Activated T-cell treated with anti-CD3 and anti-CD28 coated beads for 1 hour (primary cell): ENCODE measurements around the gene LRGUK.
"Not testable (repeated sequence)": the region's sequence is repeated elsewhere in the genome, so short reads cannot be mapped to it uniquely, and the experiment has no call there.

Experiments used
- DNase-seq: peaks from one replicate; pipeline ENCODE4 v3.0.0-alpha.2; 2020; ENCODE audit warnings: low read depth

Gene LRGUK

DNA sequence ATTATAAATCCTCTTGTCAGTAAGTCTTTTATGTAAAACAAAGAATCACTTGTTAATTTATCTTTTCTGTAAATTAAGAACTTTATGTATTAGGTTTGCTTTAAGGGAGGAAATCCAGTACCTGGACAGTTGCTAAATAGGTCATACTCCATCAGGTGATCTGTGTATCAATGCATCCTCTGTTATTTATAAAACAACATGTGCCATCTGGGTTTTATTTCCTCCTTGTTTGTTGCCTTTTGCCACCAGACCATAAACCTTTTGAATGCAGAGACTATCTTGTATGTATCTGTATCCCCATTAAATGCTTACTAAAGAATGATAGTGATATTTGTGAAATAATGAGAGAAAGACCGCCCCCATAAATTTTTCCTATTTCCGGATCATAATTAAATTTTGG, 119.6 kb downstream of the LRGUK start:
- no peak for DNase-seq

DNA sequence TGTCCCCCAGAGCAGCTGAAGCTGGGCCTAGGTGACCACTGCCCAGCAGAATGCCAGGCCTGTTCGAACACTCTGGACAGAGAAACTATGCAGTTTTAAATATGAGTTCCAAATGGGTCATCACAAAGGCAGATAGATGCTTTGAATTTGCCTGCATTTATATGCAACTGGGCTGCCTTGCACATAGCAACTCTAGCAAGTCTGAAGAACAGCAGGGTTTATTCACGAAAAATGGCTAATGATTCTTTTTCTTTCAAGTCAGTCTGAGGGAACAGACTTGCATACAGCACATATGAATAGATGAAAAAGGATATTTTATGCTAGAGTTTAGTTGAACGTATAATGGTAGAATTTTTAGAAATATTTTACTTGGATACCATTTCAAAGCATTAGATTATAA, 121.1 kb downstream of the LRGUK start:
- DNase-seq, result no peak

DNA sequence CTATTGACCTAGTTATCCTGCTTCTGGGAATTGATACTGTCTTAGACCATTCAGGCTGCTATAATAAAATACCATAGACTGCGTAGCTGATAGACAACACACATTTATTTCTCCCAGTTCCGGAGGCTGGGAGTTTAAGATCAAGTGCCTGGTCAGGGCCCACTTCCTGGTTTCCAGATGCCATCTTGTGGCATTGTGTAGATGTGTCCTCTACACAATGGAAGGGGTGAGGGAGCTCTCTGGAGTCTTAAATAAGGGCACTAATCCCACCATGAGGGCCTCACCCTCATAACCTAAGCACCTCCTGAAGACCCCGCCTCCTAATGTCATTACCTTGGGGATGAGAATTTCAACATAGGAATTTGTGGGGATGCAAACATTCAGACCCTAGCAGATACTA, 127.2 kb downstream of the LRGUK start:
- DNase-seq, result no peak

DNA sequence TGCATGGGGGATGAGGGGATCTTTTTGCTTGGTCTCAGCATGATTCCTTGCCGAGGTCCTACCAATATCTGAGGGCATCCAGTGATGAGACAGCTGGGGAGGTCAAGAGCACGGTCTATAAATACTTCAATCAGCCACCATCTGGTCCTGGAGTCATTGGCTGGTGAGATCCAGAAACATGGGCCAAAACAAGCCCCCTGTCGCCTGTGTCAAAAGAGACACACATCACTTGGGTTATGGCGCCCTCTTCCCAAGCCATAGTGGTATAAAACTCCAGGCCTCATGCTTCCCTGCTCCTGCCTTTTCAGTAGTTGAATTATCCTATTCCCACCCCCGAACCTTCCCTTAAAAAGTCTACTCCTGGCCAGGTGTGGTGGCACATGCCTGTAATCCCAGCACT, 128.7 kb downstream of the LRGUK start:
- DNase-seq, result no peak

DNA sequence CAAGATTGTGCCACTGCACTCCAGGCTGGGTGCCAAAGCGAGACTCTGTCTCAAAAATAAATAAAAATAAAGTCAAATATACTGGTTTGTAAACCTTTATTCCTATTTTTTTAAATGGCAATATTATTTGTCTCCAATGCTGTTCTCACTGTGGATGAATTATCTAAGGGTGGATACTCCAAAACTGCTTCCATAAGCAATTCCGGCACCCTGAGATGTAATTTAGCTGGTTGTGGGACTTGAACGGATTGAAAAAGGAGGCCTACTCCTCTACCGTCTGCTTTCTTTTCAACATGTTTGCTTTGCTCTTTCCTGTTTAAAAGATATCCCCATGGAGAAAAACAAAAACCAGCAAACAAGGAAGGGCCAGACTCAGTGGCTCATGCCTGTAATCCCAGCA, 135.2 kb downstream of the LRGUK start:
- DNase-seq, result no peak

DNA sequence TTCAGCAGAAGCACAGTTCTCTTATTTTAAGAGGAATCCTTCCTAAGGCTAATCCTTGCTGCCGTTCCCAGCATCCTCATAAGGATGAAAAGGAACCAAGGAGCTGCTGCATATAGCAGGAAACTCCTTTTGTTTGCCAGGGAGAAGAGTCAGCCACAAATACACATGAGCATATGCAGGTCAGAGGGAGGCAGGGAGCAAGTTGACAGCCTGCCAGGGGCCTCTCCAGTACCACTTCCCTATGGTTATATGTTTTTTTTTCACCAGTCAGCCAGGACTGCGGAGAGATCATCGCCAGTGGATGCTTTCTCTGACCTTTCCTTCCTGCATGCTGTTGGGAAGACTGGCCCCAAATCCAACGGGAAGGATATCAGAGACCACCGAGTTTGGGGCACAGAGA, 149.8 kb downstream of the LRGUK start:
- DNase-seq, result no peak

DNA sequence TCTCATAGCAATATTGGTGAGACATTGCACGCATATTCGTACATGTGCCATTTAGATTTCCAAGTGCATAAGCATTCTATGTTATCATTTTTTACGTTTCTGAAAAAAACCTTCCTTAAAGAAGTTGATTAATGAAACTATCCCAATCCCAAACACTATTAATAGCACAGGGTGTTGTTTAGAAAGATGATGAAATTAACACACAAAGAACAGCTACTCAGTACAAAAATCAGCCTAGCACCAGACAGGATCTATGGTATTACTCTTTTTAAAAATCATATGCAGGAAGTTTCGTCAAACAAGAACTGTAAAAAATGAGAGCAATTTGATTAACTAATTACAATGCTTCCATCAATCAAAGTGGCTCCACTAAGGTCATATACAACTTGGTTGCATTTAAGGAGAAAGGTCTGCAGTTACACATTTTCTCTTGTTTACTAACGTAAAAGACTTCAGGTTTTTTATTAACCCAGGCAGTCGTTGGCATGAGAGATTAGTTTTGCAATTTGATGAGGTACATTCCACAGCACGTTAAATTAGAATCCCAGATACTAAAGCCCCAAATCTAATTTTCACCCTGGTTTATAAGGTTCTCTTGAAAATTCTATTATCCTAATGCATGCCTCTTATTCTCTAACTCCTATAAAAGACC, 151.5 kb downstream of the LRGUK start:
- DNase-seq, result no peak

DNA sequence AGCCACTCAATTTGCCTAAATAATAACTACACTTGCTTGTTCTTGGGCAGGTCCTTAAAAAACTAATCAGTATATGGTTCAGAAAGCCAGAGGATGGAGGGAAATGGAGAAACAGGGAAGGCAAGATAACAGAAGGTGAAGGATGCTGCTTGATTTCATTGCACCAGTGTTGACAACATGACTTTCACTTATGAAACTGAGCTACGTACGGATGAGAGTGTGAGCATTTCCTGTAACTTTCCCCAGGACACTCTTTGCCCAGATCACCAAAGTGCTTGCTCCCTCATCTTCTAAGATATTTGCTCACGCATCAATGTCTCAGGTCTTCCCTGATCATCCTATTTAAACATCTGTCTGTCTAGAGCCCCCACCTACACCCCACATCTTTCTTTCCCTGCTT, 152.2 kb downstream of the LRGUK start:
- DNase-seq, result no peak

DNA sequence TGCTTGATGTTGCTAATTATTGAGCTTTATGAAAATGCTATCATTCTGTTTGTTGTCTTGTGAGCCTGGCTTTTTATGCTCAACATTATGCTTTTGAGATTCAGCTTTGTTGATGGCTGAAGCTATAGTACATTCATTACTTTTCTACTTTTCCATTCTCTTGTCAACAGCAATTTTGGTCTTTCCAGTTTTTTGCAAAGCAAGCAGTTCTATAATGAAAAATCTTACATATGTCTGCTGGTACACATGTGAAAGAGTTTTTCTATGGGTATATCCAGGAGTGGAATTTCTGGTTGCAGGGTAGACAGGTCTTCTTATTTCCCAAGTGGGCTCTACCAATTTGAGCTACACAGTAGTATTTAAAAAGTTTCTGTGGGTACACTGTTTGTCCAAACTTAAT, 152.8 kb downstream of the LRGUK start:
- no peak for DNase-seq

DNA sequence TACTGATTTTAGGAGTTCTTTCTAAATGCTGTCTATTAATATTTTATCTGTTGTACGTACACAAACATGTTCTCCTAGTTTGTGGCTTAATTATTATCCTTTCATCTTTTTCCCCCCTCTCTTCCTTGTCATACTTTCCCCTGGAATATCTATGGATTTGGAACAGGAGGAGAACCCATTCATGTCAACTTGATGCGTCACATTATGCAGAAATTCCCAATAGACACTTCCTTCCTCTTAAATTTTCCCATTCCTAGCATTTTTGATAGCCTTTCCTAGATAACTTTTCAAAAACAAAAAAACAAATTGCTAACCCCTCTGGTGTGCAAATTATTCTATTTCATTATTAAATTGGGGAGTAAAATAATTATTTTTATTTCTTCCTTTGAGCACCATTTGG, 153.4 kb downstream of the LRGUK start:
- no peak for DNase-seq

DNA sequence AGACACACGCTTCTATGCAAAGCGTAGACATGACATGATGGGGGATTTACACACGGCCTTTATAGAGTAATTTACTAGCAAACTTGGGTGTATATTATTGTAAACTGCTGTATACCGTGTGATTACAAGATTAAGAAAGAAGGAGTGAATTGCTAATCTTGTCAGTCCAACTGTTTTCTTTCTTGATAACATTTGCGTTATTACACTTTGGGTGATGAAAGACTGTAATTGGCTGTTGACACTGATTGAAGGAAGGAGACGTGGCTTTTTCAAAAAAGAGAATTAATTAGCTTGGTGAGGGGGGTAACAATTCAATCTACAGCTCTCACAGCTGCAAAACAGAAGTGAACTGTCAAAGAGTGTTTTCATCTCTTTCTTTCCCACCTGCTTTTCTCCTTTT, 156.9 kb downstream of the LRGUK start:
- no peak for DNase-seq

DNA sequence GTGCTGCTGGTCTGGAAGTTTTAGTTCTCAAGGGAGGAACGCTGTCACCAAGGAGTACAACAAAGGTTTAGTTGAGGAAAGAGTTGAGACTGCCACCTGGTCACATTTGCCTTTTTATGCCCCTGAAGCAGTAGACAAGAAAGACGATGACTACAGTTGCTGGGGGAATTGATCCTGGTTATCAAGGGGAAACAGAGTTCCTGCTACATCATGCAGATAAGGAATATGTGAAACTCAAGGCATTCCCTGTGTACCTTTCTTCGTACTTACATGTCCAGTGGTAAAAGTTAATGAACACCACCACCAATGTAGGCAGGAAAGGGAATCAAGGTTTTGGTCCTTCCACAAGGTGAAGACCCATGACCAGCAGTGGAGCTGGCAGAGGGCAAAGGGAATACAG, 157.8 kb downstream of the LRGUK start:
- DNase-seq, result no peak

DNA sequence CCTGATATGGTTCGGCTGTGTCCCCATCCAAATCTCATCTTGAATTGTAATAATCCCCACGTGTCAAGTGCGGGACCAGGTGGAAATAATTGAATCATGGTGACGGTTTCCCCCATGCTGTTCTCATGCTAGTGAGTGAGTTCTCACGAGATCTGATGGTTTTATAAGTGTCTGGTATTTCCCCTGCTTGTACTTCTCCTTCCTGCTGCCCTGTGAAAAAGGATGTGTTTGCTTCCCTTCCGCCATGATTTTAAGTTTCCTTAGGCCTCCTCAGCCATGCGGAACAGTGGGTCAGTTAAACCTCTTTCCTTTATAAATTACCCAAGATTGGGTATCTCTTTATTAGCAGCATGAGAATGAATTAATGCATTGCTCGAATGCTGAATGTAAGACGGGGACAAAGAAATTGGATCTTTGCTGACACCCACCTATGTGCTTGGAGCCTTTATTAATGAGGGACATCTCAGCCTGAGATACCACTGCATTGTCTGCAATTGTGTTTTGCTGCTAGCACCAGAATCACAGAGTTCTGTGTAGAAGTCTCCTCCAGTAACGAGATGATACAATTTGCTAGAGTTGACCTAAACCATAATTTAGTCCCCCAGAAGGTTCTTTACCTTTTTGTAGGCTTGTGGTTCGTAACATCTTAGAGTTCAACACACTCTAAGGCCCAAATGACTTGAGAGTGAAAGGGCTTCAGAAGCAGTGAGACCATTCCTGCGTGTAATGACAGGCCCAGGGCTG, 160.9 kb downstream of the LRGUK start:
- DNase-seq, result no peak

DNA sequence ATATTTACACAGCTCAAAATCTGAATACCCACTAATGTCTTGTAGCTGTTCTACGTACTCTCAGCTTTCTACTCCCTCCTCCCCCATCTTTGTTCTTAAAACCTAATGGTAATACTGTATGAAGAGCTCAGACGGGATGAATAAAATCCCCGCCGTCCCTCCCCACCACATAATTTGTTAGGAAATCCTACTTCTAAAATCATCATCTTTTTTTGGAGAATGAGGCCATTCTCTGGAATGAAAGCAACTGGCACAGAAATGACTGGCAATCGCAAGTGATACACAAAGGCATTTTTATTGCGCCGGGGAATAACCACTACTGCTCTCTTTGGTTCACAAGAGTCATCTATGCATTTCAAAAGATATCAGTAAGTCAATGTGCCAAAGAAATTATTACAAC, 162.3 kb downstream of the LRGUK start:
- DNase-seq, result no peak

DNA sequence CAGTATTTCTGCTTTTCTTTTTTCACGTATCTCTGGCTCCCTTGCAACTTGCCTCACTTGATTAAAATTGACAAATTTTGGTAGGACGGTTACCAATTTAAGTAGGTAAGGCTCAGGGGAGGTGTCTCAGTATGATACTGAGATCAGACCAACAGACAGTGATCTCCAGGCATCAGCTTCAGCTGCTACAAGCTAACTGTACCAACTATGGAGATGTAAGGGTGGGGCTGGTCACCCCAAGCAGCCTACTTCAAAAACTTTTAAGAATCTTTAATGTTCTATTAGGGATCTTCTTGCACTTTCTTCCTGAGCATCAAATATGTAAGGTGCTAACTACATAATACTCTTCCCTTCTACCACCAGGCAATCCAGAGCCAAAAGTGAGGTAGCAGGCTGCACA, 162.7 kb downstream of the LRGUK start:
- no peak for DNase-seq

DNA sequence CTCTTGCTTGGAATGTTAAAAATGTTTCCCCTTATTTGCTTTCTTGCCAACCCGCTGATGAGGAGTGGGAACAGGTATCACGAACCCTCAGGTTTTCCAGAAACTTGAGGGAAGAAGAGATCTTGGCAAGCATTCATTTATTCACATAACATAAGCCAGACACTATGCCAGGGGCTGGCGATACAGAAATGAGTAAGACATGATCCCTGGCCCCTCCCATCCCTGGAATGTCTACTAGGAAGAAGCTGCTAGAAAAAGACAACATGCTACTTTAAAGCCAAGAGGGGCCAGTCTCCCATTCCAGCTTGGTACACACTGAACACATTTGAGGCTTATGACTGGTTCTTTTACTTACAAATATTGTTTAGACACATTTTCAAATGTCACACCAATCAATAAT, 163.1 kb downstream of the LRGUK start:
- no peak for DNase-seq

DNA sequence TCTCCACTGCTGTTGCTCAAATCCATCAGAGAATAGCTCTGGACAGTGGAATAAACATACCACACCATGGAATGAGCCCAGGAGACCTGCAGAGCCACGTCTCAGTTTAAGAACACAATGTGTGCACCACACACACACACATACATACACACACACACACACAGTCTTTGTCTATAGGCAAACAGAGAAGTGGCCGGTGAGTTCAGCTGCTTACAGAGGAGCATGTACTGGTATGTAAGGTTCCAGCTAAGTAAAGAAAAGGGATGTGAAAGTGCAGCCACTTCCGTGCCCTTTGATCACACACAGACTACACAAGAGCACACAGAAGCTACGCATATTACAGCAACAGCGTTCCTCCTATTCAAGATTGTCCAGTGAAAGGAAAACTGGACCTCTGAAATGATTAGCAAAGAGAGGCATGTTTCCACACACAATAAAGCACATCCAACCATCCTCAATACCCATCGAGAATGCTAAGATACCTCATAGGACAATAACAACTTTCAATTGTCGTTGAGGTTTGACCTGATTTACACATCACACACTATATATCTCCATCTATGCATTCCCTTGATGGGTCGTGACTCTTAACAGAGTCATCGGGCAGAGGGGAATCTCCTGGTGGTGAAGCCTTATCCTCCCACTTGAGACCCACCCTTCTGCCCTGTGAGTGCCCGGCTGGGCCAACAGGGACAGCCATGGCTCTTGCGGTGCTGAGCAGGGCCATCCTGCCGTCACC, 166.0 kb downstream of the LRGUK start:
- no peak for DNase-seq

DNA sequence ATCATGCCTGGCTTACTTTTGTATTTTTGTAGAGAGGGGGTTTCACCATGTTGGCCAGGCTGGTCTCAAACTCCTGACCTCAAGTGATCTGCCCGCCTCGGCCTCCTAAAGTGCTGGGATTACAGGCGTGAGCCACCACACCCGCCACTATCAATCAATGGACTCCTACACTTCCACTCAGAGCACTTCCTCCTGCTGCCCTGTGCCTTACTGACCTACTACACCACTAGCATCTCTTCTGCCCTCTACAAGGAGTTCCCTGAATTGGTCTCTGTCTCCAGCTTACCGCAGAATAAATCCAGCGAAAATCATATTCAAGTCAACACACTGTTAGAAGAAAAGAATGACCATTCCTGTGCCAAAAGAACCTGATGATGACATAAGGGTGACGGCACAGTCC, 168.8 kb downstream of the LRGUK start:
- DNase-seq, result not testable (repeated sequence)

DNA sequence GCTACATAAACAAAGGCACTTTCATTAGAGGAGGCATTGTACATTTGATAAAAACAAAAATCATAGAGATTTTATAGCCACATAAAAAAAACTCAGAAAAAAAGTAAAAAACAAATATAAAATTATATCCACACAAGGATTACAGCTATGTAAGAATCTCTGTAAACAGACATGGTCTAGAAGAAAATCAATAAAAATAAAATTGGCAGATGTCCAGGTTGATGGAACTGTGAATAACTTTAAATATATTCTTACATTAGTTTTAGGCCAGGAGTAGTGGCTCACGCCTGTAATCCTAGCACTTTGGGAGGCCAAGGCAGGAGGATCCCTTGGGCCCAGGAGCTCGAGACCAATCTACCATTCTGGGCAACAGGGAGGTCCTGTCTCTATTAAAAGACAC, 170.3 kb downstream of the LRGUK start:
- DNase-seq, result no peak

DNA sequence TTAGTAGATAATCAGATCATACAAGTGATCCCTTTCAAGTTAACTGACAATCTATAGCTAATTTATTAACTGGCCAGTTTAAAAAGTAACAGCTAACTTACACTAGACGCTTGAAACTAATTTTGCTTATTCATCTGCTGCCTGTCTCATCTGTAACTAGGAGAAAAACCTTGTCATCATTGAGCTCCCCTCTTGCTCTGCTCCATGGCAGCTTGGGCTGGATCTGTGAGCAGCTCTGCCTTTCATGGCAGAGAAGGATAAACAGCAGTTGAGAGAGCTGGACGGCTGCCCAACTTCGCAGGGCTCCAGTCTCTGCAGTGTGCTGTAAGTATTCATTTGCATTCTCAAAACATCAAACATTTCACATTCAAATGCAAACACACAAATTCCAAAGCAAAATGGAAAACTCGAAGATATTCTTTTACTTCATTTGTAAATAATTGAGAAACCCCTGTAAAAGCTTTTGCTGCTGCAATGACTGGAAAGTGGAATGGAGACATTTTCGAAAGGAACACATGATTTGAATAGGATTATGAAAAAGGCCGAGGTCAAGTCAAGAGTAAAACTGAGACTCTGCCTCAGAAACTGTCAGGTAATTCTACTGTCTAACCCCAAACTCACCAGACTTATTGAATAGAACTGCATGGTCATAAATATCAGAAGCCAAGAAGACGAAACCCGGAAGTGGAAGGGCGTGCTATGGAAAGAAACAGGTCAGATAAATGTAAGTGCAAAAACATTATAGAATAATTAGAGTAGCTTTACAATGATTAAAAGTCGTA, 172.0 kb downstream of the LRGUK start:
- no peak for DNase-seq

DNA sequence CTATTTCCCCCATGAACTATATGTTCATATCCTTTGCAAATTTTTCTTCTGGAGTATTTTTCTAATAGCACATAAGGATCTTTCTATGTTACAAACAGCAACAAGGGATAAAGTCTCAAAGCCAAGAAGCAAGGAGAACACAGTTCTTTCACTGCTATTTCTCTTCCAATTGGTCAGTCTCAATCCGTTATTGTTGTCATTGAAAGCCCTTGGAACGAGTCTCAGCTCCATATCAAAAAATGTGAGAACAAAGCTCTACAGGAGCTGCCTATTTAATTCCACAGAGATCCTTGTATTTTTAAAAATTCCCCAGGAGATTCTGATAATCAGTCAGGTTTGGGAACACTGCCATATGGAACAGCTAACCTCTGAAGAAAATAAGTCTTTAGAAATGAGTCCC, 173.8 kb downstream of the LRGUK start:
- no peak for DNase-seq

DNA sequence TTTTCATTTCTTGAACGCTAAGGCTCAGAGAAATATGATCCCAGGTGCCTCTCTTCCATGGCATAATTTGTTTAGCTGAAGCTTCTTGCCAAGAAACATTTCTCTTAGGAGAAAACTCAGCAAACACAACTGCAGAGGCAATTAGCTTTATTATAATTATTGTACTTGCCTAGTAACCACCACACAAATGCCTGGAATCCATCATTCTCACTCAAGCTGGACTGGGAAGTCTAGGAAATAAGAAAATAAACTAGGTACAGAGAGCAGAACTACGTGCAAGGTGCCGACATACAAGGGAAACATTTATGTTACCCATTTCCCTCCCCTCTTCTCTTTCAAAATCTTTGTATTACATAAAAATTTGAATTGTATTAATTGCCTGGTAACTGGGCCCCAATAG, 174.5 kb downstream of the LRGUK start:
- no peak for DNase-seq

DNA sequence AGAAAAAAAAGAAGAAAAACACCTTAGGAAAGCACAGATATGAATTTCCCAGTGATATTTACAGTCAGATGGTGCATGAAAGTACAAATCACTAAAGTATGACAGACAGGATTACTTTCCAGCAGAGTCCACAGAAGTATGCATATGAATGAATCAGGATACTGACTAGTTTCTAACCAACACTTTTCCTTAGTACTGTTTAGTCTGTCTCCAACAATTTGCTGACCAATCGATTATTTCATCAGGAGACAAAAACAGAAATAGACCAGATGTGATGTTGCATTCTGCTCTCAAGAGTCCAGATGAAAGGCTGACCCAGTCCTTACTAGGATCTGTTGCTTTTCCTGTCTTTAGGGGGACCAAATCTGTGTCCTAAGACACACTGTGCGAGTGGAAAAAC, 175.0 kb downstream of the LRGUK start:
- no peak for DNase-seq
